GM21447 (cell line): Measurements from ENCODE around the gene TBPL1.
"Not testable (repeated sequence)": the region's sequence is repeated elsewhere in the genome, so short reads cannot be mapped to it uniquely, and the experiment has no call there.

ENCODE experiments used
- ATAC-seq: cut with Tn5 transposase; IDR thresholded peaks from one replicate; pipeline ENCODE4 v1.9.1; 2021; ENCODE audit not compliant: unreplicated experiment

TBPL1 gene

GRCh38 chr6:133951881-133952814, 876 bp upstream of the TBPL1 start:
- ATAC-seq = peak; percentile 47

GRCh38 chr6:133953634-133954415, 801 bp downstream of the TBPL1 start:
- no peak for ATAC-seq

GRCh38 chr6:133954657-133955576, 1.9 kb downstream of the TBPL1 start:
- no peak for ATAC-seq

- ATAC-seq = no peak
Observed at GRCh38 chr6:133955582-133956415, 2.8 kb downstream of the TBPL1 start.

GRCh38 chr6:133956416-133957049, 3.5 kb downstream of the TBPL1 start:
- no peak for ATAC-seq

- ATAC-seq = no peak
Observed at GRCh38 chr6:133957227-133957626, 4.2 kb downstream of the TBPL1 start.

- ATAC-seq = no peak
Observed at GRCh38 chr6:133957780-133958242, 4.8 kb downstream of the TBPL1 start.

GRCh38 chr6:133958791-133959190, 5.8 kb downstream of the TBPL1 start:
- ATAC-seq = no peak

- no peak for ATAC-seq
Observed at GRCh38 chr6:133959667-133960368, 6.8 kb downstream of the TBPL1 start.

GRCh38 chr6:133961831-133962230, 8.8 kb downstream of the TBPL1 start:
- no peak for ATAC-seq

- no peak for ATAC-seq
Observed at GRCh38 chr6:133964052-133964451, 11.0 kb downstream of the TBPL1 start.

- no peak for ATAC-seq
Observed at GRCh38 chr6:133964702-133965101, 11.7 kb downstream of the TBPL1 start.

GRCh38 chr6:133965817-133966360, 12.9 kb downstream of the TBPL1 start:
- no peak for ATAC-seq

- ATAC-seq = peak; percentile 89
Observed at GRCh38 chr6:133966654-133967329, 13.8 kb downstream of the TBPL1 start.

- ATAC-seq = no peak
Observed at GRCh38 chr6:133967347-133967746, 14.3 kb downstream of the TBPL1 start.

GRCh38 chr6:133967835-133968234, 14.8 kb downstream of the TBPL1 start:
- ATAC-seq = not testable (repeated sequence)

GRCh38 chr6:133969285-133969920, 16.4 kb downstream of the TBPL1 start:
- ATAC-seq = no peak
